Measurements from ENCODE around the gene EFR3B. TPM values are rescaled to one million over a fixed set of nuclear protein-coding genes. Genes with fewer than 3 reads are reported as not detected.

Gene EFR3B
- total and polyA plus RNA-seq, 2 donors from 2014 or later: 0.39 to 1.1 TPM

GRCh38 chr2:25025229-25026007 lies 16.5 kb upstream of the EFR3B start:
- Histone ChIP-seq H3K9me3 (ENCODE audit: control insufficient read depth in 2 of 3, insufficient read depth in 1 of 3, low read length in 3 of 3) (no peaks in the 10 kb centered on the region), H3K27me3 (ENCODE audit: control insufficient read depth, insufficient read depth, low read length) (no peaks in the 10 kb centered on the region), H3K27ac (ENCODE audit: low read depth in 2 of 2, low read length in 2 of 2) (no peak overlapping the region), H3K4me3 (ENCODE audit: low read length in 3 of 3) (no peak overlapping the region), H3K36me3 (ENCODE audit: control insufficient read depth in 2 of 3, insufficient read depth in 3 of 3, low read length in 3 of 3) (no peaks in the 10 kb centered on the region), H3K9ac (ENCODE audit: low read length in 3 of 3) (no peak overlapping the region), H3K4me1 (ENCODE audit: control insufficient read depth in 2 of 3, insufficient read depth in 2 of 3, low read depth in 1 of 3, low read length in 3 of 3) (no peaks in the 10 kb centered on the region)
- DNase-seq (no peak), FAIRE-seq (no peak)
- intact Hi-C loops (cut with DNase I): no loop called here
- TF ChIP-seq CTCF (IDR thresholded peaks at IDR 0.05; ENCODE audit: borderline replicate concordance, extremely low read depth, insufficient read depth): no peak

DNA sequence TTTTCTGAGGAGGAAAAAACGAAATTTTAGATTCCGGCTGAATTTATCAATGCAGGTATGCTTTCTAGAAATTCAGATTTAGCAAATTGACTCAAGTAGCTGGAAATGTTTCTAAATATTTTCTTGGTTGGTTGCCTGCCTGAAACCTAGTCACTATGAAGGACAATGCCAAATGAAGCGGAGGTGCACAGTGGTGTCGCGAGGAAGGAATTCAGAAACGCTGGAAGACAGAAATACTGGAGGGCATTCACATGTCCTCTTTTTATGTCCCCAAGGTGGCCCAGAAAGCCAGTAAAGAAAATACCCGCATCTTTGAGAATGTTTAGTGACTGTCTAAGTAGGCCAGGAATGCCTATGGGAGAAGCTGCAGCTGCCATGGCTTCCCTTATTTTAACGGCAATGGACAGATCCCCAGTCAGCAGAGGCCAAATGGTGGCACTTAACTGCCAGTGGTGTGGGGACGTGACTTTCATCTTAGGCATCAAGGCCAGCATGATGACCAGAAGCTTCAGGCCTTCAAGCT lies 15.8 kb upstream of the EFR3B start:
- TF ChIP-seq CTCF (IDR thresholded peaks at IDR 0.05; ENCODE audit: borderline replicate concordance, extremely low read depth, insufficient read depth): no peak
- H3K9me3 ChIP-seq (ENCODE audit: control insufficient read depth in 2 of 3, insufficient read depth in 1 of 3, low read length in 3 of 3): no peaks in the 10 kb centered on the region
- FAIRE-seq: no peak

GRCh38 chr2:25029183-25029554 lies 12.7 kb upstream of the EFR3B start:
- no peak overlapping the region for H3K4me3 ChIP-seq (ENCODE audit: low read length in 3 of 3)
- no peaks in the 10 kb centered on the region for H3K4me1 ChIP-seq (ENCODE audit: control insufficient read depth in 2 of 3, insufficient read depth in 2 of 3, low read depth in 1 of 3, low read length in 3 of 3)
- intact Hi-C loops (cut with DNase I): no loop called here
- H3K36me3 ChIP-seq (ENCODE audit: control insufficient read depth in 2 of 3, insufficient read depth in 3 of 3, low read length in 3 of 3): no peaks in the 10 kb centered on the region
- no peaks in the 10 kb centered on the region for H3K9me3 ChIP-seq (ENCODE audit: control insufficient read depth in 2 of 3, insufficient read depth in 1 of 3, low read length in 3 of 3)
- no peak overlapping the region for H3K27ac ChIP-seq (ENCODE audit: low read depth in 2 of 2, low read length in 2 of 2)
- FAIRE-seq (no peak), DNase-seq (no peak)
- H3K27me3 ChIP-seq (ENCODE audit: control insufficient read depth, insufficient read depth, low read length): no peaks in the 10 kb centered on the region
- no peak overlapping the region for H3K9ac ChIP-seq (ENCODE audit: low read length in 3 of 3)
- TF ChIP-seq CTCF (IDR thresholded peaks at IDR 0.05; ENCODE audit: borderline replicate concordance, extremely low read depth, insufficient read depth): no peak

More for the DNA sequence above, 15.8 kb upstream of the EFR3B start:
- DNase-seq: peak in 2 of 5 donors; percentile 21 to 27
- H3K36me3 ChIP-seq (ENCODE audit: control insufficient read depth in 2 of 3, insufficient read depth in 3 of 3, low read length in 3 of 3): no peaks in the 10 kb centered on the region
- no peak overlapping the region for H3K27ac ChIP-seq (ENCODE audit: low read depth in 2 of 2, low read length in 2 of 2)
- intact Hi-C loops (cut with DNase I): no loop called here
- no peaks in the 10 kb centered on the region for H3K4me1 ChIP-seq (ENCODE audit: control insufficient read depth in 2 of 3, insufficient read depth in 2 of 3, low read depth in 1 of 3, low read length in 3 of 3)
- no peaks in the 10 kb centered on the region for H3K27me3 ChIP-seq (ENCODE audit: control insufficient read depth, insufficient read depth, low read length)
- H3K4me3 ChIP-seq (ENCODE audit: low read length in 3 of 3): no peak overlapping the region
- no peak overlapping the region for H3K9ac ChIP-seq (ENCODE audit: low read length in 3 of 3)
